Measurements from ENCODE around the gene MYOZ3.
A peak's percentile ranks its signal among the peaks of the same experiment; 100 is the strongest.

GRCh38 chr5:150656191-150657132 is 4.6 kb upstream of the MYOZ3 start:
- TF ChIP-seq POLR2AphosphoS5 (IDR thresholded peaks at IDR 0.05; ENCODE audit: borderline replicate concordance, low read depth, low read length) = peak; percentile 82
- TF ChIP-seq EZH2 (IDR thresholded peaks at IDR 0.05) = no peak

All from SK-N-MC (cell line).